ENCODE results near the gene ANKRD27. TPM values are rescaled to one million over a fixed set of nuclear protein-coding genes. Genes with fewer than 3 reads are reported as not detected.
A peak's percentile ranks its signal among the peaks of the same experiment; 100 is the strongest.

Gene ANKRD27
- total and polyA plus RNA-seq, 10 of the 15 experiments (the other 5 are each of a cell fraction or from before 2014, with no cell fraction given): 2.8 to 49.9 (median 28.5) TPM

GRCh38 chr19:32691952-32692726 lies 17.2 kb upstream of the ANKRD27 start (continued):
- TF ChIP-seq BCLAF1 (IDR thresholded peaks at IDR 0.05) (0 out of 2 replicates have a peak, but pooled peaks have one; percentile 29), YY1 (IDR thresholded peaks at IDR 0.05; ENCODE audit: low read depth, low read length) (peak; percentile 46; the same call in 1 of the 2 replicates), NR2F1 (conservative IDR thresholded peaks at IDR 0.05) (peak; percentile 49; the same call in 1 of the 2 replicates), RELA (IDR thresholded peaks at IDR 0.05; ENCODE audit: borderline replicate concordance, partially characterized antibody) (peak; percentile 20), PAX8 (IDR thresholded peaks at IDR 0.05) (no peak), SIN3A (IDR thresholded peaks at IDR 0.05; ENCODE audit: low read depth, low read length) (peak; percentile 11; the same call in 1 of the 2 replicates), BCL11A (IDR thresholded peaks at IDR 0.05; ENCODE audit: low read depth, low read length) (no peak)
- TF ChIP-seq, protein P1, sequence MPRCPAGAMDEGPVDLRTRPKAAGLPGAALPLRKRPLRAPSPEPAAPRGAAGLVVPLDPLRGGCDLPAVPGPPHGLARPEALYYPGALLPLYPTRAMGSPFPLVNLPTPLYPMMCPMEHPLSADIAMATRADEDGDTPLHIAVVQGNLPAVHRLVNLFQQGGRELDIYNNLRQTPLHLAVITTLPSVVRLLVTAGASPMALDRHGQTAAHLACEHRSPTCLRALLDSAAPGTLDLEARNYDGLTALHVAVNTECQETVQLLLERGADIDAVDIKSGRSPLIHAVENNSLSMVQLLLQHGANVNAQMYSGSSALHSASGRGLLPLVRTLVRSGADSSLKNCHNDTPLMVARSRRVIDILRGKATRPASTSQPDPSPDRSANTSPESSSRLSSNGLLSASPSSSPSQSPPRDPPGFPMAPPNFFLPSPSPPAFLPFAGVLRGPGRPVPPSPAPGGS (IDR thresholded peaks at IDR 0.05; ENCODE audit: borderline replicate concordance, insufficient read depth, low read depth, low read length, poor library complexity, severe bottlenecking): peak; percentile 21

Measured in GM12878 (cell line).